ENCODE measurements around the gene COG7.
"Not testable (repeated sequence)": the region's sequence is repeated elsewhere in the genome, so short reads cannot be mapped to it uniquely, and the experiment has no call there.

COG7 gene

GRCh38 chr16:23469814-23470213 is 16.8 kb upstream of the COG7 start:
- no peak overlapping the region for H3K4me3 ChIP-seq (ENCODE audit: low read depth, low read length)
- no peak for TF ChIP-seq CTCF (IDR thresholded peaks at IDR 0.05; ENCODE audit: low read depth, low read length)

GRCh38 chr16:23466162-23466885 is 13.3 kb upstream of the COG7 start:
- no peak for TF ChIP-seq CTCF (IDR thresholded peaks at IDR 0.05; ENCODE audit: low read depth, low read length)

GRCh38 chr16:23465179-23465578 is 12.2 kb upstream of the COG7 start:
- no peak overlapping the region for H3K4me3 ChIP-seq (ENCODE audit: low read depth, low read length)
- no peak for TF ChIP-seq CTCF (IDR thresholded peaks at IDR 0.05; ENCODE audit: low read depth, low read length)

More at GRCh38 chr16:23466162-23466885, 13.3 kb upstream of the COG7 start:
- H3K4me3 ChIP-seq (ENCODE audit: low read depth, low read length): no peak overlapping the region

GRCh38 chr16:23464196-23464595 is 11.2 kb upstream of the COG7 start:
- no peak overlapping the region for H3K4me3 ChIP-seq (ENCODE audit: low read depth, low read length)
- TF ChIP-seq CTCF (IDR thresholded peaks at IDR 0.05; ENCODE audit: low read depth, low read length): no peak

GRCh38 chr16:23462994-23463393 is 10.0 kb upstream of the COG7 start:
- not testable (repeated sequence) for H3K4me3 ChIP-seq (ENCODE audit: low read depth, low read length)

- H3K4me3 ChIP-seq (ENCODE audit: low read depth, low read length): peak overlapping the region; percentile 89
- TF ChIP-seq CTCF (IDR thresholded peaks at IDR 0.05; ENCODE audit: low read depth, low read length): no peak
These were observed 506 bp upstream of the COG7 start for GRCh38 chr16:23453338-23454052.

- no peak for TF ChIP-seq CTCF (IDR thresholded peaks at IDR 0.05; ENCODE audit: low read depth, low read length)
- peak overlapping the region; percentile 89 for H3K4me3 ChIP-seq (ENCODE audit: low read depth, low read length)
These were observed 793 bp downstream of the COG7 start for GRCh38 chr16:23452221-23452571.

Measured in WI38 (cell line).